GM12878 (cell line): ENCODE measurements around the gene SETD6. TPM values are rescaled to one million over a fixed set of nuclear protein-coding genes. Genes with fewer than 3 reads are reported as not detected.

Experiments used
- ATAC-seq: fragments of 200-7000 bp; cut with Tn5 transposase; 3 replicates; pipeline ENCODE4 v1.9.1; 2020; ENCODE audit warnings: mild to moderate bottlenecking, moderate library complexity
- BruUV-seq: library from RNA; stranded (reverse); fragments of 400-500 nt; replicated peaks from 2 replicates; lab custom pipeline; 2021; lab: Mats Ljungman, UMichigan
- CTCF ChIA-PET: fragments of 300-600 bp; sonication (Branson Sonifier 250); formaldehyde crosslinking; extraction: SDS; loops from one replicate; lab custom pipeline; 2021; ENCODE audit warnings: inconsistent platforms; lab: Yijun Ruan, JAX
- POLR2A ChIA-PET: fragments of 350-600 bp; formaldehyde crosslinking; extraction: SDS; loops from one replicate; lab custom pipeline; 2021; ENCODE audit warnings: inconsistent platforms; lab: Charles Lee
- RAD21 ChIA-PET: fragments of 300-600 bp; sonication (Branson Sonifier 250); formaldehyde crosslinking; loops from one replicate; lab custom pipeline; 2023; ENCODE audit warnings: antibody characterized with exemption; ENCODE audit not compliant: unreplicated experiment; lab: Charles Lee
- SMC1A ChIA-PET: fragments of 300-600 bp; sonication (Branson Sonifier 250); formaldehyde crosslinking; loops from one replicate; lab custom pipeline; 2023; ENCODE audit not compliant: unreplicated experiment, uncharacterized antibody; lab: Charles Lee
- DNase-seq: peaks from one replicate; pipeline ENCODE4 v3.0.0-alpha.2; 2011; ENCODE audit warnings: low read depth, low spot score
- FAIRE-seq: peaks from 3 replicates; lab custom pipeline; 2011; peaks lifted over from hg19 to GRCh38; lab: Jason Lieb, UNC
- H2AFZ ChIP-seq: 2 replicates; pipeline ENCODE4 v1.6.0; 2011; ENCODE audit warnings: low read depth, low read length, control low read depth; ENCODE audit not compliant: control insufficient read depth
- H3K27ac ChIP-seq: 2 replicates; pipeline ENCODE4 v1.5.1; 2011; ENCODE audit warnings: control low read depth; ENCODE audit not compliant: control insufficient read depth, insufficient read depth
- H3K27me3 ChIP-seq, 2 experiments: replicated peaks in 1 of 2; 2 replicates each; pipeline versions ENCODE4 v1.6.0 to v1.6.1; 2011; ENCODE audit warnings: low read length in 1 of 2; ENCODE audit not compliant: control insufficient read depth in 2 of 2, insufficient read depth in 2 of 2
- H3K36me3 ChIP-seq, 2 experiments: 2 replicates each; pipeline ENCODE4 v1.5.1; 2011; ENCODE audit warnings: low read length in 1 of 2; ENCODE audit not compliant: control insufficient read depth in 2 of 2, insufficient read depth in 2 of 2
- H3K4me1 ChIP-seq: 2 replicates; pipeline ENCODE4 v1.6.1; 2011; ENCODE audit warnings: mild to moderate bottlenecking, low read length, moderate library complexity, mixed read lengths; ENCODE audit not compliant: control insufficient read depth, insufficient read depth
- H3K4me2 ChIP-seq: 2 replicates; pipeline ENCODE4 v1.6.0; 2011; ENCODE audit warnings: control low read depth; ENCODE audit not compliant: control insufficient read depth, insufficient read depth
- H3K4me3 ChIP-seq: fragments of 200-600 bp; sonication (generic); 2 replicates; pipeline ENCODE4 v1.5.1; 2016
- H3K79me2 ChIP-seq: 2 replicates; pipeline ENCODE4 v1.6.0; 2011; ENCODE audit warnings: low read length; ENCODE audit not compliant: control insufficient read depth, insufficient read depth
- H3K9ac ChIP-seq: 2 replicates; pipeline ENCODE4 v1.8.0; 2011; ENCODE audit warnings: low read length, control low read depth, mixed read lengths; ENCODE audit not compliant: control insufficient read depth, insufficient read depth
- H3K9me3 ChIP-seq: replicated peaks from 3 replicates; pipeline ENCODE4 v1.5.1; 2011; ENCODE audit warnings: mild to moderate bottlenecking, low read length; ENCODE audit not compliant: control insufficient read depth, insufficient read depth
- H4K20me1 ChIP-seq: 2 replicates; pipeline ENCODE4 v1.6.0; 2011; ENCODE audit not compliant: control insufficient read depth, insufficient read depth
- CHD4 ChIP-seq: fragments of 200-600 bp; sonication (generic); IDR thresholded peaks from 2 replicates; pipeline ENCODE4 v1.6.1; 2016; ENCODE audit warnings: mild to moderate bottlenecking
- EZH2 ChIP-seq: IDR thresholded peaks from 2 replicates; pipeline ENCODE4 v1.6.1; 2012; ENCODE audit warnings: low read depth, mild to moderate bottlenecking, control low read depth, inconsistent platforms, low read length, borderline replicate concordance; ENCODE audit not compliant: control insufficient read depth
- HCFC1 ChIP-seq: fragments of 150-350 bp; IDR thresholded peaks from 2 replicates; pipeline ENCODE4 v1.6.1; 2014; ENCODE audit warnings: low read length
- NFYA ChIP-seq: IDR thresholded peaks from 2 replicates; pipeline ENCODE4 v1.6.1; 2011; ENCODE audit warnings: low read depth, mild to moderate bottlenecking, low read length, improper control_type of control experiment, borderline replicate concordance
- NR2F1 ChIP-seq: fragments of 450-650 bp; conservative IDR thresholded peaks from 2 replicates; pipeline ENCODE4 v1.6.1; 2017; ENCODE audit warnings: mild to moderate bottlenecking
- PBX3 ChIP-seq: IDR thresholded peaks from 2 replicates; pipeline ENCODE4 v1.6.1; 2011; ENCODE audit warnings: mild to moderate bottlenecking, low read depth, low read length, moderate library complexity; ENCODE audit not compliant: insufficient replicate concordance
- PRDM15 ChIP-seq: fragments of 450-650 bp; formaldehyde crosslinking; IDR thresholded peaks from 2 replicates; pipeline ENCODE4 v1.4.0; 2020; ENCODE audit warnings: mild to moderate bottlenecking, moderate library complexity
- RAD21 ChIP-seq: IDR thresholded peaks from 2 replicates; pipeline ENCODE4 v1.6.1; 2011; ENCODE audit warnings: mild to moderate bottlenecking, low read depth, low read length, moderate library complexity; ENCODE audit not compliant: insufficient read depth
- RB1 ChIP-seq: fragments of 450-650 bp; formaldehyde crosslinking; IDR thresholded peaks from 2 replicates; pipeline ENCODE4 v1.6.1; 2017; ENCODE audit warnings: mild to moderate bottlenecking, borderline replicate concordance
- SIN3A ChIP-seq: IDR thresholded peaks from 2 replicates; pipeline ENCODE4 v1.6.1; 2012; ENCODE audit warnings: low read depth, low read length, improper control_type of control experiment
- SP1 ChIP-seq: IDR thresholded peaks from one replicate; pipeline ENCODE4 v1.6.1; 2011; ENCODE audit warnings: low read depth, low read length
- TCF12 ChIP-seq: IDR thresholded peaks from 2 replicates; pipeline ENCODE4 v1.6.1; 2011; ENCODE audit warnings: low read depth, mild to moderate bottlenecking, low read length
- ZBTB40 ChIP-seq: fragments of 450-650 bp; IDR thresholded peaks from 2 replicates; pipeline ENCODE4 v1.6.1; 2016; ENCODE audit warnings: mild to moderate bottlenecking, moderate library complexity, borderline replicate concordance
- WGBS: methylation state at CpG from one replicate; pipeline ENCODE4 v1.1.6; 2016; ENCODE audit warnings: low lambda C conversion rate; ENCODE audit not compliant: insufficient replicate concordance, insufficient coverage; ENCODE audit errors: missing lambda C conversion rate; 5-methylcytosine and 5-hydroxymethylcytosine counted together
- in situ Hi-C: fragments of 300-500 bp; cut with MboI; formaldehyde crosslinking; loops from 9 replicates; pipeline ENCODE4 v1.14.3; 2018; ENCODE audit warnings: mixed read lengths
- intact Hi-C: fragments of 100-400 bp; cut with micrococcal nuclease; formaldehyde crosslinking; loops from one replicate; pipeline ENCODE4 v1.14.2; 2022; ENCODE audit not compliant: unreplicated experiment
- polyA plus RNA-seq, 11 experiments: library from polyadenylated mRNA; depleted of rRNA in 4 of 11; unstranded in 6 of 11; stranded (reverse) in 5 of 11; fragments of >200 nt; fragmentation: Nextera tagmentation in 4 of 11; fragmentation: Illumina TruSeq in 1 of 11; extraction: Ambion mirVana in 4 of 11; extraction: Trizol in 1 of 11; gene quantifications; 1 replicate in 1 of 11; 2 replicates in 10 of 11; pipeline versions ENCODE4 v1.2.1 to v1.2.3, GENCODE V29; 2011 to 2016; ENCODE audit warnings: inconsistent platforms in 2 of 11, missing spikeins in 2 of 11, low read depth in 1 of 11
- total RNA-seq, 4 experiments: library from RNA; depleted of rRNA in 3 of 4; stranded (reverse); fragments of >200 nt in 3 of 4; fragmentation: Illumina TruSeq in 1 of 4; extraction: Trizol in 1 of 4; gene quantifications; 2 replicates each; pipeline versions ENCODE4 v1.2.1 to v1.2.3, GENCODE V29; 2013 to 2021

Gene SETD6
- total and polyA plus RNA-seq, 10 of the 15 experiments (the other 5 are each of a cell fraction or from before 2014, with no cell fraction given), result 8.2 to 23.8 (median 16.2) TPM

GRCh38 chr16:58481226-58481869 is 34.0 kb upstream of the SETD6 start (continued):
- no peak for TF ChIP-seq PRDM15
- TF ChIP-seq SIN3A, result no peak
- TF ChIP-seq EZH2, result no peak

GRCh38 chr16:58481931-58482330 is 33.4 kb upstream of the SETD6 start:
- WGBS, result 32% methylated on average over 8 of the region's 8 CpGs
- Histone ChIP-seq H3K27ac (no peak overlapping the region), H3K9ac (no peak overlapping the region), H3K9me3 (no peaks in the 10 kb centered on the region), H3K4me3 (no peak overlapping the region), H2AFZ (no peak overlapping the region), H3K79me2 (no peaks in the 10 kb centered on the region), H3K36me3 (no peaks in the 10 kb centered on the region), H3K4me2 (no peak overlapping the region), H3K27me3 (peaks cover 0 to 4% of the 10 kb centered on the region in 2 experiments; a peak in 1 of 4 replicates), H4K20me1 (no peaks in the 10 kb centered on the region), H3K4me1 (no peaks in the 10 kb centered on the region)
- SMC1A ChIA-PET, result no interaction called here
- POLR2A ChIA-PET, result no interaction called here
- in situ Hi-C loops (no loop called here), intact Hi-C loops (no loop called here)
- RAD21 ChIA-PET, result no interaction called here
- DNase-seq (no peak), ATAC-seq (no peak), FAIRE-seq (no peak)
- BruUV-seq, result no TSS peak
- CTCF ChIA-PET, result interaction anchor here (12.5 kb wide), 1 partner anchor 145 kb away, joined by 209 read pairs; no protein-coding TSS in a partner anchor
- TF ChIP-seq TCF12 (no peak), RB1 (no peak), HCFC1 (no peak), EZH2 (no peak), NFYA (no peak), RAD21 (no peak), ZBTB40 (no peak), NR2F1 (no peak), SP1 (no peak), CHD4 (no peak), PBX3 (no peak)
